GM23338 (cell line): ENCODE measurements around the gene LARGE1. TPM values are rescaled to one million over a fixed set of nuclear protein-coding genes. Genes with fewer than 3 reads are reported as not detected.

Experiments
- ATAC-seq: fragments of 200-7000 bp; cut with Tn5 transposase; 3 replicates; pipeline ENCODE4 v1.9.1; 2020
- DNase-seq: peaks from one replicate; pipeline ENCODE4 v3.0.0-alpha.2; 2015; ENCODE audit warnings: low spot score
- H2AFZ ChIP-seq: fragments of 200-600 bp; sonication (generic); 2 replicates; pipeline ENCODE4 v1.8.0; 2016; ENCODE audit warnings: antibody characterized with exemption, mild to moderate bottlenecking, moderate library complexity
- H3F3A ChIP-seq: fragments of 200-600 bp; sonication (generic); replicated peaks from 2 replicates; pipeline ENCODE4 v1.8.0; 2017; ENCODE audit warnings: antibody characterized with exemption, mixed run types, low read depth
- H3K27ac ChIP-seq: fragments of 200-600 bp; sonication (generic); 2 replicates; pipeline ENCODE4 v1.6.1; 2016; ENCODE audit warnings: low read depth
- H3K27me3 ChIP-seq: fragments of 200-600 bp; sonication (generic); 2 replicates; pipeline ENCODE4 v1.8.0; 2016; ENCODE audit warnings: mild to moderate bottlenecking, mixed run types, moderate library complexity; ENCODE audit not compliant: insufficient read depth
- H3K36me3 ChIP-seq: fragments of 200-600 bp; sonication (generic); 2 replicates; pipeline ENCODE4 v1.8.0; 2016; ENCODE audit warnings: mild to moderate bottlenecking; ENCODE audit not compliant: insufficient read depth
- H3K4me1 ChIP-seq: fragments of 200-600 bp; sonication (generic); 2 replicates; pipeline ENCODE4 v1.8.0; 2016; ENCODE audit warnings: mild to moderate bottlenecking, moderate library complexity; ENCODE audit not compliant: insufficient read depth
- H3K4me2 ChIP-seq: fragments of 200-600 bp; sonication (generic); 2 replicates; pipeline ENCODE4 v1.7.1; 2017; ENCODE audit warnings: mixed run types
- H3K4me3 ChIP-seq: fragments of 200-600 bp; sonication (generic); 2 replicates; pipeline ENCODE4 v1.6.1; 2016; ENCODE audit warnings: mixed run types
- H3K79me2 ChIP-seq: fragments of 200-600 bp; sonication (generic); replicated peaks from 2 replicates; pipeline ENCODE4 v1.8.0; 2017; ENCODE audit warnings: mild to moderate bottlenecking; ENCODE audit not compliant: insufficient read depth
- H3K9me2 ChIP-seq: fragments of 200-600 bp; sonication (generic); 2 replicates; pipeline ENCODE4 v1.8.0; 2017; ENCODE audit not compliant: insufficient read depth
- H4K20me1 ChIP-seq: fragments of 200-600 bp; sonication (generic); replicated peaks from 2 replicates; pipeline ENCODE4 v1.8.0; 2017; ENCODE audit warnings: mild to moderate bottlenecking; ENCODE audit not compliant: insufficient read depth
- H3K27ac Mint-ChIP-seq: 2 replicates; pipeline ENCODE4 v1.8.0; 2020; ENCODE audit warnings: inconsistent platforms, mild to moderate bottlenecking, moderate library complexity, mixed read lengths
- H3K27me3 Mint-ChIP-seq: 3 replicates; pipeline ENCODE4 v1.8.0; 2022; ENCODE audit warnings: low read depth, mild to moderate bottlenecking, moderate library complexity, mixed read lengths, inconsistent platforms; ENCODE audit not compliant: insufficient read depth, poor library complexity
- H3K36me3 Mint-ChIP-seq: 3 replicates; pipeline ENCODE4 v1.8.0; 2021; ENCODE audit warnings: low read depth, mild to moderate bottlenecking, inconsistent platforms, moderate library complexity, mixed read lengths
- H3K4me1 Mint-ChIP-seq: 3 replicates; pipeline ENCODE4 v1.8.0; 2020; ENCODE audit warnings: mild to moderate bottlenecking, inconsistent platforms, mixed read lengths
- H3K4me3 Mint-ChIP-seq: 3 replicates; pipeline ENCODE4 v1.8.0; 2021; ENCODE audit warnings: moderate library complexity, mild to moderate bottlenecking, inconsistent platforms, mixed read lengths
- H3K9me3 Mint-ChIP-seq: 3 replicates; pipeline ENCODE4 v1.8.0; 2020; ENCODE audit warnings: moderate library complexity, mild to moderate bottlenecking, inconsistent platforms, mixed read lengths
- CREB1 ChIP-seq: fragments of 250-450 bp; sonication (Bioruptor Pico); IDR thresholded peaks from 2 replicates; pipeline ENCODE4 v1.5.0; 2020; ENCODE audit warnings: low read depth, mild to moderate bottlenecking, moderate library complexity
- CTCF ChIP-seq, 2 experiments: fragments of 200-600 bp in 1 of 2; sonication (generic) in 1 of 2; conservative IDR thresholded peaks; 2 replicates each; pipeline versions ENCODE4 v1.5.1 to v1.6.1; 2016 to 2017; ENCODE audit warnings: antibody characterized with exemption in 2 of 2, low read depth in 2 of 2, mild to moderate bottlenecking in 2 of 2, moderate library complexity in 1 of 2
- ETS1 ChIP-seq: IDR thresholded peaks from 2 replicates; pipeline ENCODE4 v1.6.1; 2016; ENCODE audit warnings: antibody characterized with exemption
- EZH2 ChIP-seq: fragments of 200-600 bp; sonication (generic); IDR thresholded peaks from one replicate; pipeline ENCODE4 v1.8.0; 2017; ENCODE audit warnings: antibody characterized with exemption, mild to moderate bottlenecking, low read depth; ENCODE audit not compliant: unreplicated experiment
- EZH2phosphoT487 ChIP-seq: fragments of 200-600 bp; sonication (generic); IDR thresholded peaks from one replicate; pipeline ENCODE4 v1.8.1; 2018; ENCODE audit warnings: antibody characterized with exemption; ENCODE audit not compliant: unreplicated experiment
- JUNB ChIP-seq: IDR thresholded peaks from one replicate; pipeline ENCODE4 v1.6.1; 2016; ENCODE audit warnings: antibody characterized with exemption; ENCODE audit not compliant: unreplicated experiment
- NANOG ChIP-seq: IDR thresholded peaks from 2 replicates; pipeline ENCODE4 v1.6.1; 2016; ENCODE audit warnings: antibody characterized with exemption, borderline replicate concordance
- POLR2AphosphoS5 ChIP-seq: IDR thresholded peaks from 2 replicates; pipeline ENCODE4 v1.6.1; 2016; ENCODE audit warnings: antibody characterized with exemption, low read depth
- REST ChIP-seq: IDR thresholded peaks from one replicate; pipeline ENCODE4 v1.6.1; 2018; ENCODE audit warnings: antibody characterized with exemption; ENCODE audit not compliant: unreplicated experiment
- STAT1 ChIP-seq: IDR thresholded peaks from one replicate; pipeline ENCODE4 v1.6.1; 2016; ENCODE audit warnings: antibody characterized with exemption; ENCODE audit not compliant: unreplicated experiment
- ZNF114 ChIP-seq: fragments of 250-450 bp; sonication (Bioruptor Pico); IDR thresholded peaks from 2 replicates; pipeline ENCODE4 v1.5.0; 2020; ENCODE audit warnings: mild to moderate bottlenecking, moderate library complexity
- ZNF331 ChIP-seq: fragments of 250-450 bp; sonication (Bioruptor Pico); IDR thresholded peaks from 2 replicates; pipeline ENCODE4 v1.5.0; 2020; ENCODE audit warnings: low read depth, mild to moderate bottlenecking, moderate library complexity
- ZNF462 ChIP-seq: fragments of 250-450 bp; sonication (Bioruptor Pico); IDR thresholded peaks from 2 replicates; pipeline ENCODE4 v1.5.0; 2020; ENCODE audit warnings: mild to moderate bottlenecking, moderate library complexity
- polyA plus RNA-seq: library from polyadenylated mRNA; unstranded; fragments of >200 nt; fragmentation: Nextera tagmentation; extraction: Ambion mirVana; gene quantifications from 2 replicates; pipeline ENCODE4 v1.2.1, GENCODE V29; 2016
- total RNA-seq: library from RNA; depleted of rRNA; stranded (reverse); fragments of >200 nt; shearing (Covaris generic); gene quantifications from 2 replicates; pipeline ENCODE4 v1.2.3, GENCODE V29; 2014

LARGE1 gene
- total and polyA plus RNA-seq, 2 experiments from 2014 or later = 12.8 to 75.6 TPM

- peaks cover 11% of the 10 kb centered on the region for H3K27me3 ChIP-seq
- no peak overlapping the region for H3K27ac Mint-ChIP-seq
Measured at GRCh38 chr22:33918676-33919365, 1.5 kb downstream of the LARGE1 start.

More at GRCh38 chr22:33918676-33919365, 1.5 kb downstream of the LARGE1 start:
- peaks cover 4% of the 10 kb centered on the region; the same call in 1 of the 3 replicates for H3K9me3 Mint-ChIP-seq
- Histone ChIP-seq H3F3A (0 out of 2 replicates have a peak, but pooled peaks cover 3% of the 10 kb centered on the region), H3K36me3 (no peaks in the 10 kb centered on the region), H4K20me1 (peaks cover 47% of the 10 kb centered on the region), H3K4me3 (peak overlapping the region; percentile 89), H3K9me2 (no peaks in the 10 kb centered on the region), H3K79me2 (peaks cover 63% of the 10 kb centered on the region), H3K4me1 (peaks cover 48% of the 10 kb centered on the region), H2AFZ (no peak overlapping the region), H3K4me2 (peak overlapping the region; percentile 95), H3K27ac (no peak overlapping the region)
- H3K27me3 Mint-ChIP-seq = peaks cover 24% of the 10 kb centered on the region
- DNase-seq (no peak), ATAC-seq (no peak)
- TF ChIP-seq ZNF331 (CRISPR knock-in tag) (no peak), ZNF462 (CRISPR knock-in tag) (no peak), EZH2phosphoT487 (no peak), EZH2 (no peak), ZNF114 (CRISPR knock-in tag) (no peak), STAT1 (no peak), NANOG (no peak), JUNB (no peak), POLR2AphosphoS5 (no peak), CREB1 (CRISPR knock-in tag) (no peak), CTCF (conservative IDR thresholded peaks at IDR 0.05; ENCODE audit: low read depth in 2 of 2) (no peak), ETS1 (no peak), REST (no peak)
- peak overlapping the region; percentile 99 for H3K4me3 Mint-ChIP-seq
- peaks cover 59% of the 10 kb centered on the region for H3K4me1 Mint-ChIP-seq
- H3K36me3 Mint-ChIP-seq = peaks cover 29% of the 10 kb centered on the region
